ENCODE results near the gene ACSS3.

The ACSS3 gene

GRCh38 chr12:81231574-81232368 is 153.9 kb downstream of the ACSS3 start:
- DNase-seq: peak; percentile 63

- DNase-seq: no peak
Observed at GRCh38 chr12:81245458-81245857, 167.6 kb downstream of the ACSS3 start.

GRCh38 chr12:81245907-81246570 is 168.2 kb downstream of the ACSS3 start:
- DNase-seq: no peak

- DNase-seq: no peak
Observed at GRCh38 chr12:81249976-81250375, 172.1 kb downstream of the ACSS3 start.

- DNase-seq: no peak
Observed at GRCh38 chr12:81252228-81252627, 174.3 kb downstream of the ACSS3 start.

- DNase-seq: no peak
Observed at GRCh38 chr12:81253360-81253759, 175.5 kb downstream of the ACSS3 start.

- no peak for DNase-seq
Observed at GRCh38 chr12:81255456-81255855, 177.6 kb downstream of the ACSS3 start.

GRCh38 chr12:81255947-81256346 is 178.1 kb downstream of the ACSS3 start:
- no peak for DNase-seq

- DNase-seq: peak; percentile 81
Observed at GRCh38 chr12:81257947-81258551, 180.2 kb downstream of the ACSS3 start.

GRCh38 chr12:81259360-81259759 is 181.5 kb downstream of the ACSS3 start:
- no peak for DNase-seq

GRCh38 chr12:81261508-81262207 is 183.8 kb downstream of the ACSS3 start:
- no peak for DNase-seq

GRCh38 chr12:81263072-81263471 is 185.2 kb downstream of the ACSS3 start:
- DNase-seq: no peak

GRCh38 chr12:81270385-81270784 is 192.5 kb downstream of the ACSS3 start:
- no peak for DNase-seq

- peak; percentile 24 for DNase-seq
Observed at GRCh38 chr12:81274637-81275529, 197.0 kb downstream of the ACSS3 start.

GRCh38 chr12:81284137-81284536 is 206.3 kb downstream of the ACSS3 start:
- DNase-seq: no peak

- DNase-seq: no peak
Observed at GRCh38 chr12:81288651-81289050, 210.8 kb downstream of the ACSS3 start.

- no peak for DNase-seq
Observed at GRCh38 chr12:81294325-81295190, 216.7 kb downstream of the ACSS3 start.

GRCh38 chr12:81295251-81295650 is 217.4 kb downstream of the ACSS3 start:
- DNase-seq: no peak

GRCh38 chr12:81296556-81297305 is 218.9 kb downstream of the ACSS3 start:
- no peak for DNase-seq

- DNase-seq: no peak
Observed at GRCh38 chr12:81297601-81298000, 219.7 kb downstream of the ACSS3 start.

GRCh38 chr12:81300454-81300853 is 222.6 kb downstream of the ACSS3 start:
- no peak for DNase-seq

All from NCI-H1417 treated with DMSO at 0.1 percent for 48 hours (cell line).